Pulmonary artery endothelial cell (primary cell): ENCODE measurements around the gene AATK. TPM values are rescaled to one million over a fixed set of nuclear protein-coding genes. Genes with fewer than 3 reads are reported as not detected.
"Not testable (repeated sequence)": the region's sequence is repeated elsewhere in the genome, so short reads cannot be mapped to it uniquely, and the experiment has no call there.

ENCODE experiments used
- DNase-seq: peaks from one replicate; pipeline ENCODE4 v3.0.0-alpha.2; 2011; ENCODE audit warnings: low read depth, low spot score
- total RNA-seq: library from RNA; depleted of rRNA; stranded (reverse); fragments of >200 nt; gene quantifications from 2 replicates; pipeline ENCODE4 v1.2.3, GENCODE V29; 2014

AATK gene
- total RNA-seq, 1 donor from 2014 or later: 3.0 TPM

DNA sequence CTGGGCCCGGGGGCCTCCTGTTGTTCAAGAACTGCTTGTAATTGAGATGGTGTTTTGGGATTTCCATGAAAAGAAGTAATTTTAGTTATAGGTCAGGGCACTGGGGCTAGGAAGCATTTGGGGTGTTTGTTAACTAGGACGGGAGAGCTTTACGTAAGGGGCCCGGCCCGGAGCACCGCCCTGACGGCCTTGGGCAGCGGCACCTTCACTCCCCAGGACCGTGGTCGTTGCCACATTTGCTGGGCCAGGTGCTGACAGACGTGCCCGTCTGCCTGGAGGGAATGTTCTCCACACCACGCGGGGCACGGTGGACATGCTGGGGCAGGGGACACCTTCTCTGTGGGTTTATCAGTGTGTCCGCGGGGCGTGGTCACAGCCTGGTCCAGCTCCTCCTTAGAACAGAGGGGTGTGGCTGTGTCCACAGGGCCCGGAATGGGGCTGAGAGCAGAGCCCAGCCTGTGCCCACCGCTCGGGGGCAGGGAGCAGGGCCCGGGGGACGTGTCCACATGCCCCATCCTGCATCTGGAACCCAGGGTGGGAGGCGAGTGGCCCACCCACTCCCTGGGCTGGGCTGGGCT lies 73.4 kb downstream of the AATK start:
- DNase-seq: no peak

DNA sequence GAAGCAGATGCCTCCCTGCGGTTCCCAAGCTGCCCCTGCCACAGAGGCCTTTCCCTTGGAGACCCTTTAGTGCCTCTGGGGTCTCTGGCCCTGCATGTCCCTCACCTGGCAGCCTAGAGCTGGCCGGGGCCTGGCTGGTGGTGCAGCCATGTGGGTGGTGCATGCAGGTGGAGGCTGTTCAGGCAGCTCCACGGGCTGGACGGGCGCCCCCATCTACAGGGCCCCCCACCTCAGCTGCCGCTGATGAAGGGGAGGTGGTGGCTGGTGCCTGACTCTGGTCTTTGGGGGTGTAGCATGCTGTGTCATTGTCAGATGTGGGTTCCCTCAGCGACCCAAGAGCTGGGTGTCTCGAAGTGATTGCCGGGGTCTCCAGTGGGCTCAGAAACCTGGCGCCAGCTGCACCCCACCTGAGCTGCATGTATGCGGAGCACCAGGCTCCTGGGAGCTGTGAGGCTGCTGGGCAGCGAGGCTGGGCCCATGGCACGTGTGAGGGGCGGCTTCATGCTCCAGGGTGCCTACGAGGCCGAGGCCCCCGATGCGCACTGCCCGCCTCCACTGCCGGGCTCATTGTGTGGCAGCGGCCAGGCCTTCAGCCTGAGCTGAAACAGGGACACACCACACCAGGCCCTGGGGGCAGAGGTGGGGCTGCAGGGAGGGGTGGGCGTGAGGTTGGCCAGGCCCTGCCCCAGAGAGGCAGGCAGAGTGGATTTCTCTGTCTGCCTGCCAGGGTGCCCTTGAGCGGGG lies 74.1 kb downstream of the AATK start:
- no peak for DNase-seq

DNA sequence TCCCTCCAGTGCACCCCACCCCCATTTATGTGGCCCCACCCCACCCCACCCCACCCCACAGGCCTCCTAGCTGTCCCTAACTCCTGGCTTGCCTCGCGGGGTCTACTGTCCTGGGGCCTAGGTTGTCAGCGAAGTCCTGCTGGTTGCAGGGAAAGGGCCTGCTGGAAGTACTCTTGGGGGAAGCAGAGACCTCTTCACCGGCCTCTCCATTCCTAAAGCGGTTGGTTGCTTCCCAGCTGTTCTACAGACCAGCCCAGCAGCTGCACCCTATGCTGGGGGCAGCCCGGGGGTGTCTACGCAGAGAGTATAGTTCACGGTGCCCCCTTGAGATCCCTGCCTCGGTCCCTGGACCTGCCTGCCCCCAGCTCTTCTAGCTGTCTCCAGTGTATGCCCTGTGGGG lies 74.9 kb downstream of the AATK start:
- DNase-seq: no peak

DNA sequence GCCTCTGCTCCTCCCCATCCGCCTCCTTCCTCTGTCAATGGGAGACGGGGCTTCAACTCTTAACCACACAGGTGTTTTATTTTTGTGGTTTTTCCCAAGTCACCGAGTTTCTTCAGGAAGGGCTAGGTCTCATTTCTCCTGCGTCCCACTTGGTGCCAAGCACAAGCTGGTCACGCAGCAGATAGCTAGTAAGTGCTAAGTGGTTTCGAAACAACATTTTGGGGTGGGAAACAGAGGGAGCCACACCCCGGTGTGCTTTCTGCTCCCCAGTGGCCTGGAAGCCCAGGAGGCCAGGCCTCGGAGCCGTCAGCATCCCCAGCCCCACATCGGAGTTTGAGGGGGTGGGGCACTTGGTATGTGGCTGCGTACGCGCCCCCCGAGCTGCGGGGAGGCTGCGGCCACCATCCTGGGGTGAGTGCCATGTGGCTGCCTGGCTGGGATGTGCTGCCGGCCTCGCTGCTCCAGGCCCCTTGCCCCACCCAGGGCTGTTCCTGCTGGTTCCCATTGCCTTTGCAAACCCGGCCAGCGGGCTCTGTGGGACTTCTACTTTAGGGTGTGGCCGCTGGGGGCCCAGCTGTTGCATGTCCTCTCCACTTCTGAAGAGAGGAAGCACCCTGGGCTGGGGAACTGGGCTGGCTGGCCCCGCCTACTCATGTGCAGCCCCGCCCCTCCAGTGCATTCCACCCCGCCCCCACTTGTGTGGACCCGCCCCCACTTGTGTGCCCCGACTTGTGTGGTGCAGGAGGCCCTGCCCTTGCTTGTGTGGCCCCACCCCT lies 75.5 kb downstream of the AATK start:
- no peak for DNase-seq

DNA sequence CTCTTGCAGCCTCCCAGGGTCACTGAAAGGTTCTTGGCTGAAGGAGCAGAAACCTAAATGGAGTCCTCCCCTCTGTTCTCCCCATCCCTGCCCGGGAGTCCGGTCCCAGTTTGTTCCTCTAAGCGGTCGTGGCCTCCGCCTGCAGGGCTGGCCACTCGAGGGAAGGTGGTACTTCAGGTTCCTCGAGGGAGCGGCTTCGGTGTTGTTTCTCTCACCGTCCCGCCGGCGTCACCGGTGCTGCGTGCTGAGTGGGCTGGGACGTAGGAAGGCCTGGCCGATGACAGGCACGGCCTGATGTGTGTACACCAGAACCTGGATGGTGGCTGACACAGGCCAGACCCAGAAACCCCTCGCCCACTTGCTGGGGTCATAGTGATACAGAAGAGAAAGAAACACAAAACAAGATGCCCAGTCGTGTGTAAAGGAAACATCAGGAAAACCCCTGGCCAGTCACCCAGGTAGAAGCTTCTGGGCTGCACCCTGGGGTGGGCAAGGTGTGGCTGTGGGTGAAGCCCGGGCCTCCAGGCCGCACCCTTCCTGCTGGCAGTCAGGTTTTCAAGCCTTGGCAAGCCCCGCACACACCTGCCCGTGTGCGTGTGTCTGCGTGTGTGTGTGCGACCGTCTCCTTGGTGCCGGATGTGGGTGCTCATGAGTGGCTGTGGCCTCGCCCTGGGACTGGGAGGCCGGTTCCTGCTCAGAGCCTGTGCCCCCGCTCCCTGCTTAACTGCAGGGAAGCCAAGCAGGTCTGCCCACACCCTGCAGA lies 79.1 kb downstream of the AATK start:
- no peak for DNase-seq

DNA sequence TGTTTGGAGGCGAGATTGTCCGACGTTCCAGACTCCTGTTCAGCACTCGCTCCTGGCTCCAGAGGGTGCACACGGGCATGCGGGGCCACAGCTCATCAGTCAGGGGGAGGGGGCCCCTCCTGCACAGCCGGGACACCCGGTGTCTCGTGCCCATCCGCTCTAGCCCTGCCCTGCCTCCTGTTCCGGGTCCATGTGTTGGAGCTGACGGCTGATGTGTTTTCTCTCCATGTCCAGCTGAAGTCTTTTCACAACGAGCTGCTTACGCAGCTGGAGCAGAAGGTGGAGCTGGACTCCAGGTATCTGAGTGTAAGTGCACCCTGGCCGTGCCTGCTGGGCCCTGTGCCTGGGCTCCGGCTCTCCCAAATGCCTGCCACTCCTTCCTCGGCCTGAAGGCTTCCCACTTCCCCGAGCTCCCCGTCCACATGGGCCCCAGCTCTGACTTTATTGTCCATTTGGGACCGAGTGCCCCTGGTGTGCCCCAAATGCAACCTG lies 80.6 kb downstream of the AATK start:
- no peak for DNase-seq

DNA sequence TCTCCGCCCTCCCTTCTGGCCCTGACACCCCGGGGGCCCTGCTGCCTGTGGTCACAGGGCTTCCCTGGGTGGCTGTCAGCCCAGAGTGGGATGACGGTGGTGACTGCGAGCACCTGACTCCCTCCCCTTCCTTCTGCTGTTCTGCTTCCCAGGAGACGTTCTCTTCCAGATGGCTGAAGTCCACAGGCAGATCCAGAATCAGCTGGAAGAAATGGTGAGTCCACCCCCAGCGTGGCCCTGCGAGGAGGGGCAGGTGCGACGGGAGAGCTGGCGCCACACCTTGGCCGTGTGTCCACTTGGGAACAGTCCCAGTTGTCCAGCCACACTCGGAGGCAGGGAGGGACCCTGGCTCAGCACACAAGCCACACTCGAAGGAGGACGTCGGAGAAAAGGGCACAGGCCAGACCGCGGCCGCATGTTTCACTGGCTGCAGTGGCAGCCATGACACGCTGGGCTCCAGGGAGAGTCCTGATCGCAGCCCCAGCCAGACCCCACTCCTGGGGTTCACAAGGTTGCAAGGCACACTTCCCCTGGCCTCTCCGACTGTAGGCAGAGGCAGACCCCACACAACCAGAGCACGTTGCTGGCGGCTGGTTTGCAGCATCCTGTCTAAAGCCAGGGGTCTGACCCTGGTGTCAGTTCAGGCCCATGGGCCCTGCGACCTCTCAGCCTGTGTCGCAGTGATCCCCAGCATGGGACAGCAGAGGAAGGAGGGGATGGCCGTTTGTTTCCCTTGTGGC lies 81.2 kb downstream of the AATK start:
- no peak for DNase-seq

DNA sequence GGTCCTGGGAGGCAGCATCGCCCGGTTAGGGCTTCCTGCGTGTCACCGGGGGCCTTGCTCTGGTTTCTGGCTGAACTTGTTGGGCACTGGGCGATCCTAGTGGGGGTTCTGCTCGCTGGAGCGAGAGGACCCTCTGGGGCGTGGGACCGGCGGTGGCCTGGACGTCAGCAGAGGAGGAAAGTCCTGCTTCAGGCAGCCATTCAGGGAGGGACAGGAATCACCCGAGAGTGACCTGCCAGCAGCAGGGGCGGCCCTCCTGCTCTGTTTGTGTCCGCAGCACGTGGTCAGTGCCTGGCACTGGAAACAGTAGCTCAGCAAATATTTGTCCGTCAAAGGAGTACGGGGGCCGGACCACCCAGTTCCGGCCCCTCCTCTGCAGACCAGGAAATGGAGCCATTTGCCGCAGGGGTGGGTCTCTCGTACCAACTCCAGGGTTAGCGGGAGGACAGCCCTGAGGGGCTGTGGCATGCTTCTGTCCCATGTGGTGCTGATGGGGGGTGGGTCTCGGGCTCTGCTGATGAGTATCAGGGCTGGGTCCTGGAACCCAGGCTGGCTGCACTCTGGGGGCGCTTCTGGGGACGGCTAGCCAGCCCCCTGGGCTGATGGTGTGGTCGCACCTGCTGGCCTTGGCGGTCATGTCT lies 82.8 kb downstream of the AATK start:
- no peak for DNase-seq

DNA sequence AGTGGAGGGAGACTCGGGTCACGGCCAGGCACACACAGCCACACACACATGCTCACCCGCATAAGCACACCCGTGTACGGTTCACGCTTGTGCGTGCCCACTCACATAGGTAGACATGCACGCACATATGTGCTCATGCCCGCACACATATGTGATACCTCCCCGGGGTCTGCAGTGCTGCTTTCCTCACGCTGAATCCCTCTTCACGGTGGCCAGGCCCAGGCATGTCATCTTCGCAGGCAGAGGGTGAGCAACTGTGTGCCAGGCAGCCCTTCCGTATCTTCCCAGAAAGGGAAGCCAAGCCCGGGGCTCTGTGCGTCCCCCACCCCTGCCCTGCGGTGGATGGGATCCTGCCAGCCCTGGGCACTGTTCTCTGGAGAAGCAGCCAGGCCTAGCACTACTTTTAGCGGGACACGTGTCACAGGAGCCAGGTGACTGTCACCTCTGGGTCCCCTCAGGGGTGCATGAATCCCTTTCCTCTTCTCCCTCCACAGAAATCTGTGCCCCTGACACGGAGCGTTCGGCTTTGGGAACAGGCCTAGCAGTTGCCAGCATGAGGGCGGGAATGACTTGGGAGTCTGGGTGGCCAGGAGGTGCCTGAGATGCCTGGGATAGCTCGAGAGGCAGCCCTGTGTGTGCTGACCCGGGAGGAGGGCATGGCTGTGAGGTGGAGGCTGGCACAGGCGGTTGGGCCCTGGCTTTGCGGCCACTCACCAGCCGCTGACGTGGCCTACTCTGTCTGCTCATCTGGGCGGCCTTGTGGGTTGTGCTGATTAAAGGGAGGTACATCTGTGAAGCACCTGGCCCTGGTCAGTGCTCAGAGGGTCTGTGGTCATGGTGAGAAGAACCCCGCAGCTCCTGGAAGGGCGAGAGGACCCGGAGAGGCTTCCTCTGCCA lies 83.6 kb downstream of the AATK start:
- DNase-seq: no peak

DNA sequence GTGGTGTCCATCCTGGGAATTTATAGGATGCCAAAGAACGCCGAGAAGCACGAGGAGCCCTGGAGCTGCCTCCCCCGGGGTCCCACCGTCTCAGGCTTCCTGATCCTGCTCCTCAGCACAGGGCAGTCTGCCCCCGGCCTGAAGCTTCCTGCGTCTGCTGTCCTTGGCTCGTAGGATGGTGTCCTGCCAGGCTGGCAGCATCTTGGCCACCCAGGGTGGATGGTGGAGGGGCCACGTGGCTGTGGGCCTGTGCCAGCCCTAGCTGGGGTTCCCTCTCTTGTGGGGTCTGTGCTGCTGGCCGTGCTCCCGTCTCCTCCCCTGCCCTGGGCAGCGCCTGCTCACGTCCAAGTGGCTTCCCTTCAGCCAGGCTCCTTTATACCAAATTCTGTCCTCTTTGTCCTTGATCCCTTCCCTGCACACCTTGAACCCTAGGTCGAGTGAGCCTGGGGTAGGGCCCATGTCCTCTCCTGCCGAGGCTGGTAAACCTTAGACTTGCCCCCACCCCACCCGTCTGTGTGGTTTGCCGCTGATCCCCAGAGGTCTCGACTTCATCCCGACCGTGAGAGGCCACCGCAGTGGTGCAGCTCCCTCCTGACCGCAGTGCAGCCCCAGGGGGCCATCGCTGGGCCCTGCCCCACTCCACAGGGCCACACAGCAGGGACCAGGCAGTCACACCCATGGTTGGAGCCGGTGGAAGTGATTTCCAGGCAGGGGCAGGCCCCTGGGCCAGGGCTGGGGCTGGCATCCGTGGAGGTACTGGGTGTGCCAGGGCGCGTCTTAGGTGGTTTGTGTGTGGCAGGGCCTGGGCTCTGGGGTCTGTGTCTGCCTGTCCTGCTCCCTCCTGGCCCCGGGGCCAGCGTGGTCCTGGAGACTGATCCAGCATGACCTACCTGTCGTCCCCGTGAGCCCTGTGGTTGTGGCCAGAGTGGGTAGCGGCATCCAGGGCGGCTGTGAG lies 84.5 kb downstream of the AATK start:
- DNase-seq: no peak

DNA sequence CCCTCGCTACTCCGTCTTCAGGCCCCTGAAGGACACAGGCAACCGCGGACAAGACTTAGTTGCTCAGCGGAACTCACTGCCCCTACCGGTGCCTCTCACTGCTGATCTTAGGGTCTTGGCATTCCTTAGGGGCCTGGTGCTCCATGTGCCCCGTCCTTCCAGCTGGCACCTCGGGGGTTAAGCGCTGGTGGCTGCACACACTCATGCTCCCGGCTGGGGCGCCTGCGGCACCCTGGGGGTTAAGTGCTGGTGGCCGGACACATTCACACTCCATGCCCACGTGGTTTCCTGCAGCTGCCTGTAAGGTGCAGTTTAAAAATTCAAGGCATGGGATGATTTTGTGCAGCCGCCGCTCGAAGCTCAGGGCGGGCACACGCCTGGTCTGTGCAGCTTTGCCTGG lies 86.0 kb downstream of the AATK start:
- DNase-seq: no peak

DNA sequence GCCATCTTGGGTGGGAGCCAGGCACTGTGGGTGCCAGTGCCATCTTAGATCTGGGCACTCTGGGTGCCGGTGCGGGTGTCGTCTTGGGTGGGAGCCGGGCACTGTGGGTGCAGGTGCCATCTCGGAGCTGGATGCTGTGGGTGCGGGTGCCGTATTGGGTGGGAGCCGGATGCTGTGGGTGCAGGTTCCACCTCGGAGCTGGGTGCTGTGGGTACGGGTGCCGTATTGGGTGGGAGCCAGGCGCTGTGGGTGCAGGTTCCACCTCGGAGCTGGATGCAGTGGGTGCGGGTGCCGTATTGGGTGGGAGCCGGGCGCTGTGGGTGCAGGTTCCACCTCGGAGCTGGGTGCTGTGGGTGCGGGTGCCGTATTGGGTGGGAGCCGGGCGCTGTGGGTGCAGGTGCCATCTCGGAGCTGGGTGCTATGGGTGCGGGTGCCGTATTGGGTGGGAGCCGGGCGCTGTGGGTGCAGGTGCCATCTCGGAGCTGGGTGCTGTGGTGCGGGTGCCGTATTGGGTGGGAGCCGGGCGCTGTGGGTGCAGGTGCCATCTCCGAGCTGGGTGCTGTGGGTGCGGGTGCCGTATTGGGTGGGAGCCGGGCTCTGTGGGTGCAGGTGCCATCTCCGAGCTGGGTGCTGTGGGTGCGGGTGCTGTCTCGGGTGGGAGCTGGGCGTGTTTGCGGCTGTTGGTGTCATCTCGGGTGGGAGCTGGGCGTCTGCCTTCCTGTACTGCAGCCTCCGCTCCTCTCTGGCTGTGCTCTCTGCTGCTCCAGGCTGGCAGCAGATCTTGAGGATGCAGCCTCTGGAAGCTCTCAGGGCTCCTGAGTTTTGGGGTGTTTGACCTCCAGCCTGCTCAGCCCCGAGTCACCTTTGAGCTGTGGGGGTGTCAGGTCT lies 87.8 kb downstream of the AATK start:
- not testable (repeated sequence) for DNase-seq

DNA sequence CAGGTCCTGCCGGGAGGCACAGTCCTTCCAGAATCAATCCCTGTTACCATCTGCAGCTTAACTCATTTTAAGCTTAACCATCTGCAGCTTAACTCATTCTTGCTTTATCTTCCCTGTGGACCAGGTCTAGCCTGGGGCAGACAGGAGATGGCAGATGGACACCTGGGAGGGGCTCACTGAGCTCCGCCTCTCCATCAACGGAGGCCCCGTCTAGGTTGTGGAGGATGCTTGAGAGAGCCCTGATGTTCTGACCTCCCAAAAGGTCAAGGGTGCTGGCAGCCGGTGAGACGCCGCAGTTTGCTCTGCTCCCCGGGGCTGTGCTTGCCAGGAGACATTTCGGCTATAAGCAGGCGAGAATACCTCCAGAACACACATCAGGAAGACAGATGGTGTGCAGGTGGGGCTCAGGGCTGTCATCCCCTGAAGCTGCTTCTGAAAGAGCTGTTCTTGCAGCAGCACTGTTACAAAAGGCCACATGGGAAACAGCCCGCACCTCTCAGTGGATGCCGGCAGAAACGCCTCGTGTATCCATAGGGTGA lies 89.8 kb downstream of the AATK start:
- no peak for DNase-seq

DNA sequence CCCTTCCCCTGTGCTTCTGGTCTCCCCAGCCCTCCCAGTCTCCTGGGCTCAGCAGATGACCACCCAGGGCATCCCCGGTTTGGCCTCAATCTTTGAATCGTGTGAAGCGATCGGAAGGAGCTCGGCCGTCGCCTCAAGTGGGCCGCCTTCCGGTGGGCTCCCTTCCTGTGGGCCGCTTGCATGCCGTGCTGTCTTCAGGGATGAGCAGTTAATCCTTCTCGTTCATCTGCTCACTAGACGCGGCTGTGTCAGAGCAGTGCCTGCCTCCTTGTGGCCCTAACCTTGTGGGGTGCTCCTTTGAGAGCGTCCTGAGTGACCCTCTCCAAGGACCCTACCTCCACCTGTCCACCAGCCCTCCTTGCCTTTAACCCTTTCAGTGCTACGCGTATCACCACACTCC lies 90.7 kb downstream of the AATK start:
- DNase-seq: no peak

DNA sequence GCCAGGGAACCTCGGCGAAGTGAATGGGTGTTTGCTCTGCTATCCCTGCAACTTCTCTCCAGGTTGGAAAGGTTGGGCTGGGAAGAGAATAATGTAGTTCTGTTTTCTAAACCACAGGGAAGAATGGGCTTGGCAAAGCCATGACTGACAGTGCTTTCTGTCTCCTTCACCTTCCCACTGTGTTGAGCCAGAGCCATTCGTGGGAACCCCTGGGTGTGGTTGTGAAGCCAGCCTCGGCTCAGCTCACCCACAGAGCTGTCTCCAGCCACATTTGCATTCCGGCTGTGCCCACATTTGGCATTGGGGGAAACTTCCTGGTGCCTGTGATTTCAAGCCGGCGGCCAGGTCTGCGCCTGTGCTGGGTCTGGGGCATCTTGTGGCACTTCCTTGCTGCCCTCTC lies 91.1 kb downstream of the AATK start:
- no peak for DNase-seq

DNA sequence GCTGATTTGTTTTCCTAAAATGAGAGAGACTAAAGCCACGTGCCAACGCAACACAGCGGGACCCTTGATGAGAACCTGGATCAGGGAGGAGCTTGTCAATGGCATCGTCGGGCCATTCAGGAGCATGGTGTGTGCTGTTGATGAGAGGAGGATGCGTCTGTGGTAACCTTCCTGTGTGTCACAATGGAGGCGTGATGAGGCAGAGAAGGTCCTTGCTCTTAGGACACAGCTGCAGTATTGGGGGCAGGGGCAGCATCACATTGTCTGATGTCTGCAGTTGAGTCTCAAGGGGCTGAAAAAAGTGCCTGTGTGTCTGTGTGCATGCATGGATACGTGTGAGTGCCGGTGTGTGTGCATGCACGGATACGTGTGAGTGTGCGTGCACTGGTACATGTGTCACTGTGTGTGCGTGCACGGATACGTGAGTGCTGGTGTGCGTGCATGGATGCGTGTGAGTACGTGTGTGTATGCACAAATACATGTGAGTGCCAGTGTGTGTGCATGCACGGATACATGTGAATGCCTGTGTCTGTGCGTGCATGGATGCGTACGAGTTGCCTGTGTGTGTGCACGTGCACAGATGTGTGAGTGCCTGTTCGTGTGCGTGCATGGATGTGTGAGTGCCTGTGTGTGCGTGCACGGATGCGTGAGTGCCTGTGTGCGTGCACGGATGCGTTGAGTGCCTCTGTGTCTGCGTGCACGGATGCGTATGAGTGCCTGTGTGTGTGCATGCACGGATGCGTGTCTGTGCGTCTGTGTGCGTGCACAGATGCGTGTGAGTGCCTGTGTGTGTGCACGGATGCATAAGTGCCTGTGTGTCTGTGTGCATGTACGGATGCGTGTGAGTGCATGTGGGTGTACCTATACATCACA lies 91.8 kb downstream of the AATK start:
- DNase-seq: no peak
